Heart left ventricle (tissue), 16 donors: ENCODE results near the gene ADAMTSL5. TPM values are rescaled to one million over a fixed set of nuclear protein-coding genes. Genes with fewer than 3 reads are reported as not detected.

Experiments used
- ATAC-seq, 4 donors: fragments of 200-7000 bp; cut with Tn5 transposase; one replicate each; pipeline ENCODE4 v1.9.1; 2020 to 2022; ENCODE audit warnings: moderate library complexity in 4 of 4, mild to moderate bottlenecking in 3 of 4, moderate number of reproducible peaks in 1 of 4
- DNase-seq, 5 donors: peaks; one replicate each; pipeline ENCODE4 v3.0.0-alpha.2; 2020
- H3K27ac ChIP-seq, 12 donors: fragments of 200-600 bp; sonication (generic) in 4 of 12; one replicate each; pipeline versions ENCODE4 v1.5.0 to v1.8.0; 2016 to 2022; ENCODE audit warnings: mild to moderate bottlenecking in 2 of 12
- H3K27me3 ChIP-seq, 9 donors: fragments of 200-600 bp; sonication (generic) in 2 of 9; one replicate each; pipeline versions ENCODE4 v1.5.1 to v1.8.0; 2016 to 2022; ENCODE audit warnings: mild to moderate bottlenecking in 3 of 9
- H3K36me3 ChIP-seq, 9 donors: fragments of 200-600 bp; sonication (generic) in 2 of 9; one replicate each; pipeline versions ENCODE4 v1.5.0 to v1.8.0; 2018 to 2022; ENCODE audit warnings: mild to moderate bottlenecking in 2 of 9
- H3K4me1 ChIP-seq, 12 donors: fragments of 200-600 bp; sonication (generic) in 4 of 12; one replicate each; pipeline versions ENCODE4 v1.5.0 to v1.8.0; 2016 to 2022; ENCODE audit warnings: mild to moderate bottlenecking in 3 of 12
- H3K4me3 ChIP-seq, 12 donors: fragments of 200-600 bp; sonication (generic) in 4 of 12; one replicate each; pipeline versions ENCODE4 v1.5.0 to v1.8.0; 2017 to 2022; ENCODE audit warnings: mild to moderate bottlenecking in 9 of 12, moderate library complexity in 4 of 12
- H3K9me3 ChIP-seq, 12 donors: fragments of 200-600 bp; sonication (generic) in 4 of 12; one replicate each; pipeline versions ENCODE4 v1.5.0 to v1.8.0; 2016 to 2022; ENCODE audit warnings: mild to moderate bottlenecking in 1 of 12
- CTCF ChIP-seq, 12 donors: fragments of 200-600 bp; sonication (generic) in 4 of 12; IDR thresholded peaks; one replicate each; pipeline versions ENCODE4 v1.5.0 to v1.8.0; 2018 to 2022; ENCODE audit warnings: antibody characterized with exemption in 12 of 12, mild to moderate bottlenecking in 5 of 12
- POLR2A ChIP-seq, 2 donors: fragments of 450-650 bp; IDR thresholded peaks; one replicate each; pipeline ENCODE4 v1.6.1; 2017; ENCODE audit warnings: antibody characterized with exemption in 2 of 2, mild to moderate bottlenecking in 2 of 2, moderate library complexity in 2 of 2
- WGBS, 4 donors: extraction: QIAGEN DNeasy Blood & Tissue Kit in 2 of 4; methylation state at CpG; one replicate each; pipeline versions ENCODE4 v1.1.5 to v1.1.7; 2013 to 2018; 5-methylcytosine and 5-hydroxymethylcytosine counted together
- intact Hi-C, 10 donors: fragments of 100-400 bp; cut with DNase I; formaldehyde crosslinking; loops; one replicate each; pipeline versions ENCODE4 v1.11.1 to v1.14.2; 2022
- polyA plus RNA-seq, 2 donors: library from polyadenylated mRNA; stranded (reverse); fragments of 200-250 nt; gene quantifications; one replicate each; pipeline ENCODE4 v1.2.3, GENCODE V29; 2013
- total RNA-seq, 9 donors: library from RNA; depleted of rRNA in 2 of 9; stranded (reverse); fragments of >200 nt in 2 of 9; fragmentation: NEBNext Ultra II Directional in 3 of 9; extraction: Animal tissue kit (Norgen Biotek cat#: 25700) in 3 of 9; gene quantifications; one replicate each; pipeline versions ENCODE4 v1.1.0 to v1.2.4, GENCODE V29; 2016 to 2023
- donor health status: ischemic (EF 13 %, LVEDD 7.1; RV severe dilation, severe dysfunction).
- donor health status: healthy with polysubstance abuse.
- donor health status: DM: no; HTN: yes; CAD: no.
- donor health status: DM: no; HTN: no; CAD: no.
- donor health status: ischemic (EF 25% LVEDD 6.9; RV normal size, moderate dysfunction).
- donor health status: ischemic (EF 25% LVEDD 5.7; RV mildly dilated, moderate dysfunction).
- donor health status: healthy.
- donor health status: DM: yes; HTN: yes; CAD: no.
- donor health status: ischemic (EF 35%, LVEDD 5.7; RV mildly dilated, moderate dysfunction).
- donor health status: nonischemic (EF 11% LVEDD 7.7; RV severe dilation, severe dysfunction).
- donor health status: DM: yes; HTN: yes; CAD: no.
- donor health status: PGD.
- donor health status: ischemic (EF 29% LVEDD 5.4; RV normal size, mild dysfunction).
- donor health status: nonischemic (EF 23%, LVEDD 6.1; RV moderate dilation, normal function).

ADAMTSL5 gene
- total and polyA plus RNA-seq, 11 donors = 20.8 to 53.6 (median 30.2) TPM

- H3K4me1 ChIP-seq = peaks cover 15 to 68% (median 43%) of the 10 kb centered on the region in 12 donors
- H3K9me3 ChIP-seq = no peaks in the 10 kb centered on the region
- DNase-seq = peak in 1 of 5 donors; percentile 21
- TF ChIP-seq CTCF (IDR thresholded peaks at IDR 0.05) (no peak), POLR2A (IDR thresholded peaks at IDR 0.05) (no peak)
- no peak overlapping the region for H3K27ac ChIP-seq
- 48 to 60% (median 51%) methylated on average over 27 to 44 of the region's 44 CpGs for WGBS, 4 donors
- H3K27me3 ChIP-seq = peaks cover 18 to 60% (median 42%) of the 10 kb centered on the region in 9 donors
- no peak overlapping the region for H3K4me3 ChIP-seq
- peaks cover 0 to 31% (median 2%) of the 10 kb centered on the region in 9 donors for H3K36me3 ChIP-seq
- ATAC-seq = no peak
- intact Hi-C loops = no loop called here
Observed at GRCh38 chr19:1472231-1473084, 40.4 kb downstream of the ADAMTSL5 start.

GRCh38 chr19:1471515-1472160 is 41.2 kb downstream of the ADAMTSL5 start:
- ATAC-seq (no peak), DNase-seq (peak in 1 of 5 donors; percentile 20)
- peaks cover 26 to 69% (median 50%) of the 10 kb centered on the region in 9 donors for H3K27me3 ChIP-seq
- TF ChIP-seq POLR2A (IDR thresholded peaks at IDR 0.05) (no peak), CTCF (IDR thresholded peaks at IDR 0.05) (peak in 1 of 12 donors; percentile 17)
- 27 to 47% (median 38%) methylated on average over 16 to 24 of the region's 24 CpGs for whole genome bisulfite sequencing, 4 donors
- peaks cover 0 to 22% (median 0%) of the 10 kb centered on the region in 9 donors for H3K36me3 ChIP-seq
- no peaks in the 10 kb centered on the region for H3K9me3 ChIP-seq
- intact Hi-C loops = no loop called here
- H3K4me1 ChIP-seq = peaks cover 20 to 76% (median 47%) of the 10 kb centered on the region in 12 donors
- H3K27ac ChIP-seq = no peak overlapping the region
- H3K4me3 ChIP-seq = peak overlapping the region in 4 of 12 donors; percentile 57 to 66 (median 64)

- peak in 1 of 4 donors; percentile 3 for ATAC-seq
- peaks cover 31 to 74% (median 55%) of the 10 kb centered on the region in 9 donors for H3K27me3 ChIP-seq
Observed at GRCh38 chr19:1471010-1471514, 41.8 kb downstream of the ADAMTSL5 start.

More at GRCh38 chr19:1471010-1471514, 41.8 kb downstream of the ADAMTSL5 start:
- Histone ChIP-seq H3K36me3 (peaks cover 0 to 17% (median 0%) of the 10 kb centered on the region in 9 donors), H3K9me3 (no peaks in the 10 kb centered on the region), H3K27ac (no peak overlapping the region), H3K4me3 (peak overlapping the region; percentile 27 to 66 (median 56)), H3K4me1 (peaks cover 20 to 82% (median 53%) of the 10 kb centered on the region in 12 donors)
- TF ChIP-seq POLR2A (IDR thresholded peaks at IDR 0.05) (no peak), CTCF (IDR thresholded peaks at IDR 0.05) (no peak)
- 3 to 31% (median 7%) methylated on average over 9 to 28 of the region's 28 CpGs for WGBS, 4 donors
- intact Hi-C loops = no loop called here
- DNase-seq = peak in 1 of 5 donors; percentile 19
